ENCODE measurements around the gene SPTBN2.

DNA sequence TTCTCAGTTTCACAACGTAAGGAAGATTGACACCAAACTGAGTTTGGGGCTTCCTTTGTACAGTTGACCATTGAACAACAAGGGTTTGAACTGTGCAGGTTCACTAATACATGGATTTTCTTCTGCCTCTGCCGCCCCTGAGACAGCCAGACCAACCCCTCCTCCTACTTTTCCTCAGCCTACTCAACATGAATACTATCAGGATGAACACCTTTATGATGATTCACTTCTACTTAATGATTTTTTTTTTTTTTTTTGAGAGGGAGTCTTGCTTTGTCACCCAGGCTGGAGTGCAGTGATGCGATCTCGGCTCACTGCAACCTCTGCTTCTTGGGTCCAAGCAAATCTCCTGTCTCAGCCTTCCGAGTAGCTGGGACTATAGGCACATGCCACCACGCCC lies 75.9 kb downstream of the SPTBN2 start:
- TF ChIP-seq POLR2A (IDR thresholded peaks at IDR 0.05; ENCODE audit: low read depth, low read length) (no peak), TAF1 (IDR thresholded peaks at IDR 0.05; ENCODE audit: low read depth, low read length) (no peak), POU2F2 (IDR thresholded peaks at IDR 0.05; ENCODE audit: low read depth, low read length) (no peak)
